Measurements from ENCODE around the gene GPR62.

DNA sequence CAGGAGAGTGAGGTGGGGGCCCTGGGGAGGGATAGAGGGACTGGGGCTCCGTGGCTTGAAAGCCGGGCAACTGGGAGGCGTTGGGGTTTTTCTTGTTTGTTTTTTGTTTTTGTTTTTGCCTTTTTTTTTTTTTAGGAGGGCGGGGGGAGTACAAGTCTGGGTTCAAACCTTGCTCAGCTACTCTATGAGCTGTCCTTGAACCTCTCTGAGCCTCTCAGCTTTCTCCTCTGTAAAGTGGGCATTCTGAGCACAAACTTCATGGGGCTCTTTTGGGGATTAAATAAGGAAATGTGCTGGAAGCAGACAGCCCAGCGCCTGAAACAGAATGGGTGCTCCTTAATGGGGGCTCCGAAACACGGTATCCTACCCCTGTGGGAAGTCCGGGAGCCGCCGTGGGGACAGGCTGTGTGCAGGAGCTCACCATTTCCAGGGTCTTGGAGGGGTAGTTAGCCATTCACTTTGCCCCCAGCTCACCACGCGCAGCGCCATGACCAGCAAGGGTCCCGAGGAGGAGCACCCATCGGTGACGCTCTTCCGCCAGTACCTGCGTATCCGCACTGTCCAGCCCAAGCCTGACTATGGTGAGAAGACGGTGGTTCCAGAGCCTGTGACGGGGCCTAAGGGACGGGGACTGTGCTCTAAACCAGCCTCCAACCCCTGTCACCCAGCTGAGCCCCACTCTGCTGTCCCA, 28.5 kb downstream of the GPR62 start:
- TF ChIP-seq, protein P1, sequence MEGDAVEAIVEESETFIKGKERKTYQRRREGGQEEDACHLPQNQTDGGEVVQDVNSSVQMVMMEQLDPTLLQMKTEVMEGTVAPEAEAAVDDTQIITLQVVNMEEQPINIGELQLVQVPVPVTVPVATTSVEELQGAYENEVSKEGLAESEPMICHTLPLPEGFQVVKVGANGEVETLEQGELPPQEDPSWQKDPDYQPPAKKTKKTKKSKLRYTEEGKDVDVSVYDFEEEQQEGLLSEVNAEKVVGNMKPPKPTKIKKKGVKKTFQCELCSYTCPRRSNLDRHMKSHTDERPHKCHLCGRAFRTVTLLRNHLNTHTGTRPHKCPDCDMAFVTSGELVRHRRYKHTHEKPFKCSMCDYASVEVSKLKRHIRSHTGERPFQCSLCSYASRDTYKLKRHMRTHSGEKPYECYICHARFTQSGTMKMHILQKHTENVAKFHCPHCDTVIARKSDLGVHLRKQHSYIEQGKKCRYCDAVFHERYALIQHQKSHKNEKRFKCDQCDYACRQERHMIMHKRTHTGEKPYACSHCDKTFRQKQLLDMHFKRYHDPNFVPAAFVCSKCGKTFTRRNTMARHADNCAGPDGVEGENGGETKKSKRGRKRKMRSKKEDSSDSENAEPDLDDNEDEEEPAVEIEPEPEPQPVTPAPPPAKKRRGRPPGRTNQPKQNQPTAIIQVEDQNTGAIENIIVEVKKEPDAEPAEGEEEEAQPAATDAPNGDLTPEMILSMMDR (IDR thresholded peaks at IDR 0.05): no peak
- TF ChIP-seq POLR2AphosphoS5 (IDR thresholded peaks at IDR 0.05): no peak

All from sigmoid colon (tissue), 4 donors.